GM23338 (cell line): ENCODE data around the gene FCSK.

Experiments used
- CREB1 ChIP-seq: fragments of 250-450 bp; sonication (Bioruptor Pico); IDR thresholded peaks from 2 replicates; pipeline ENCODE4 v1.5.0; 2020; ENCODE audit warnings: low read depth, mild to moderate bottlenecking, moderate library complexity
- EZH2 ChIP-seq: fragments of 200-600 bp; sonication (generic); IDR thresholded peaks from one replicate; pipeline ENCODE4 v1.8.0; 2017; ENCODE audit warnings: antibody characterized with exemption, mild to moderate bottlenecking, low read depth; ENCODE audit not compliant: unreplicated experiment
- EZH2phosphoT487 ChIP-seq: fragments of 200-600 bp; sonication (generic); IDR thresholded peaks from one replicate; pipeline ENCODE4 v1.8.1; 2018; ENCODE audit warnings: antibody characterized with exemption; ENCODE audit not compliant: unreplicated experiment
- JUNB ChIP-seq: IDR thresholded peaks from one replicate; pipeline ENCODE4 v1.6.1; 2016; ENCODE audit warnings: antibody characterized with exemption; ENCODE audit not compliant: unreplicated experiment
- NANOG ChIP-seq: IDR thresholded peaks from 2 replicates; pipeline ENCODE4 v1.6.1; 2016; ENCODE audit warnings: antibody characterized with exemption, borderline replicate concordance
- POLR2AphosphoS5 ChIP-seq: IDR thresholded peaks from 2 replicates; pipeline ENCODE4 v1.6.1; 2016; ENCODE audit warnings: antibody characterized with exemption, low read depth
- STAT1 ChIP-seq: IDR thresholded peaks from one replicate; pipeline ENCODE4 v1.6.1; 2016; ENCODE audit warnings: antibody characterized with exemption; ENCODE audit not compliant: unreplicated experiment
- ZNF114 ChIP-seq: fragments of 250-450 bp; sonication (Bioruptor Pico); IDR thresholded peaks from 2 replicates; pipeline ENCODE4 v1.5.0; 2020; ENCODE audit warnings: mild to moderate bottlenecking, moderate library complexity
- TF ChIP-seq, protein P1 (sequence below), 2 experiments: fragments of 200-600 bp in 1 of 2; sonication (generic) in 1 of 2; conservative IDR thresholded peaks; 2 replicates each; pipeline versions ENCODE4 v1.5.1 to v1.6.1; 2016 to 2017; ENCODE audit warnings: antibody characterized with exemption in 2 of 2, low read depth in 2 of 2, mild to moderate bottlenecking in 2 of 2, moderate library complexity in 1 of 2
- TF ChIP-seq, protein P2 (sequence below): IDR thresholded peaks from one replicate; pipeline ENCODE4 v1.6.1; 2018; ENCODE audit warnings: antibody characterized with exemption; ENCODE audit not compliant: unreplicated experiment
- TF ChIP-seq, protein P3 (sequence below): IDR thresholded peaks from 2 replicates; pipeline ENCODE4 v1.6.1; 2016; ENCODE audit warnings: antibody characterized with exemption

DNA sequence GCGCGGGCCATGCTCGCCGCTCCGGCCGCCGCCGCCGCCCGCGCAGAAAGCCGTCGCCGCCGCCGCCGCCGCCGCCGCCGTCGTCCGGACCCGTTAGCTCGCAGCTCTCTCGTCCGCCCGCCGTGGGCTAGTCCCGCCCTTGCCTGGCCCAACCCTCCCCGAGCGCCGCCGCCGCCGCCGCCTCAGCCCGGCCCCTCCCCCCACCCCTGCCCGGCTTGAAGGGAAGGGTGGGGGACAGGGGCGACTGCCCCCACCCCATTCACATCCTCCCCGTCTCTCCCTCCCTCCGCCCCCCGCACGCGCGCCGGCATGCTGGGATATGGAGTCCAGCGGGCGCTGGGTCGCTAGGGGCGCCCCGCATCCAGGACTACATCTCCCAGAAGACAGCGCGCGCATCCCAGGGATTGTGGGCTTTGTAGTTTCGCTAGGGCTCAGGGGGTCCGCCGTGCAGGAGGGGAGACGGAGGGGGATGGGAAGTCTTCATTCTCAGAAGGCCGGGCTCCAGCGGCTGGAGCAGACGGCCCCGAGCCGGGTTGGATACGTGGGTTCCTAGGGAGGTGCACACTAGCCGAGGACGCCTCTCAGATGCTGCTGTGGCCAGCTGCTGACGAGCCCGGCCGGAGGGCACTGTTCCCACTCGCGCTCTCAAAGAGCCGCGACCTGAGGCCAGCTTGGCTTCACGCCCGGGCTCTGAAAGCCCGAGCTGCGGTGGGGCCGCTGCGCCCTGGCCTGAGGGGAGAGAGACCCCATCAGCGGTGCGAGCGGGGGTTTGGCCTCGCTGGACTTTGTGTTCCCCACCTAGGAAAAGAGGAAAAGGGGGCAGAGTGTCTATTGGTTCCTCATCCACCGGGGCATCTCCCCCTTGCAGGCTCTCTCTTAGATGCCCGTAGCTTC is 15.2 kb upstream of the FCSK start, which contains the start of gene ST3GAL2:
- TF ChIP-seq, protein P1, sequence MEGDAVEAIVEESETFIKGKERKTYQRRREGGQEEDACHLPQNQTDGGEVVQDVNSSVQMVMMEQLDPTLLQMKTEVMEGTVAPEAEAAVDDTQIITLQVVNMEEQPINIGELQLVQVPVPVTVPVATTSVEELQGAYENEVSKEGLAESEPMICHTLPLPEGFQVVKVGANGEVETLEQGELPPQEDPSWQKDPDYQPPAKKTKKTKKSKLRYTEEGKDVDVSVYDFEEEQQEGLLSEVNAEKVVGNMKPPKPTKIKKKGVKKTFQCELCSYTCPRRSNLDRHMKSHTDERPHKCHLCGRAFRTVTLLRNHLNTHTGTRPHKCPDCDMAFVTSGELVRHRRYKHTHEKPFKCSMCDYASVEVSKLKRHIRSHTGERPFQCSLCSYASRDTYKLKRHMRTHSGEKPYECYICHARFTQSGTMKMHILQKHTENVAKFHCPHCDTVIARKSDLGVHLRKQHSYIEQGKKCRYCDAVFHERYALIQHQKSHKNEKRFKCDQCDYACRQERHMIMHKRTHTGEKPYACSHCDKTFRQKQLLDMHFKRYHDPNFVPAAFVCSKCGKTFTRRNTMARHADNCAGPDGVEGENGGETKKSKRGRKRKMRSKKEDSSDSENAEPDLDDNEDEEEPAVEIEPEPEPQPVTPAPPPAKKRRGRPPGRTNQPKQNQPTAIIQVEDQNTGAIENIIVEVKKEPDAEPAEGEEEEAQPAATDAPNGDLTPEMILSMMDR (conservative IDR thresholded peaks at IDR 0.05; ENCODE audit: low read depth in 2 of 2): no peak
- TF ChIP-seq CREB1 (CRISPR knock-in tag): peak; percentile 81
- TF ChIP-seq, protein P2, sequence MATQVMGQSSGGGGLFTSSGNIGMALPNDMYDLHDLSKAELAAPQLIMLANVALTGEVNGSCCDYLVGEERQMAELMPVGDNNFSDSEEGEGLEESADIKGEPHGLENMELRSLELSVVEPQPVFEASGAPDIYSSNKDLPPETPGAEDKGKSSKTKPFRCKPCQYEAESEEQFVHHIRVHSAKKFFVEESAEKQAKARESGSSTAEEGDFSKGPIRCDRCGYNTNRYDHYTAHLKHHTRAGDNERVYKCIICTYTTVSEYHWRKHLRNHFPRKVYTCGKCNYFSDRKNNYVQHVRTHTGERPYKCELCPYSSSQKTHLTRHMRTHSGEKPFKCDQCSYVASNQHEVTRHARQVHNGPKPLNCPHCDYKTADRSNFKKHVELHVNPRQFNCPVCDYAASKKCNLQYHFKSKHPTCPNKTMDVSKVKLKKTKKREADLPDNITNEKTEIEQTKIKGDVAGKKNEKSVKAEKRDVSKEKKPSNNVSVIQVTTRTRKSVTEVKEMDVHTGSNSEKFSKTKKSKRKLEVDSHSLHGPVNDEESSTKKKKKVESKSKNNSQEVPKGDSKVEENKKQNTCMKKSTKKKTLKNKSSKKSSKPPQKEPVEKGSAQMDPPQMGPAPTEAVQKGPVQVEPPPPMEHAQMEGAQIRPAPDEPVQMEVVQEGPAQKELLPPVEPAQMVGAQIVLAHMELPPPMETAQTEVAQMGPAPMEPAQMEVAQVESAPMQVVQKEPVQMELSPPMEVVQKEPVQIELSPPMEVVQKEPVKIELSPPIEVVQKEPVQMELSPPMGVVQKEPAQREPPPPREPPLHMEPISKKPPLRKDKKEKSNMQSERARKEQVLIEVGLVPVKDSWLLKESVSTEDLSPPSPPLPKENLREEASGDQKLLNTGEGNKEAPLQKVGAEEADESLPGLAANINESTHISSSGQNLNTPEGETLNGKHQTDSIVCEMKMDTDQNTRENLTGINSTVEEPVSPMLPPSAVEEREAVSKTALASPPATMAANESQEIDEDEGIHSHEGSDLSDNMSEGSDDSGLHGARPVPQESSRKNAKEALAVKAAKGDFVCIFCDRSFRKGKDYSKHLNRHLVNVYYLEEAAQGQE: no peak
- no peak for TF ChIP-seq EZH2
- TF ChIP-seq POLR2AphosphoS5: peak; percentile 89
- TF ChIP-seq EZH2phosphoT487: no peak
- TF ChIP-seq NANOG: no peak
- peak; percentile 90; the same call in 1 of the 2 replicates for TF ChIP-seq ZNF114 (CRISPR knock-in tag)
- TF ChIP-seq STAT1: no peak
- TF ChIP-seq, protein P3, sequence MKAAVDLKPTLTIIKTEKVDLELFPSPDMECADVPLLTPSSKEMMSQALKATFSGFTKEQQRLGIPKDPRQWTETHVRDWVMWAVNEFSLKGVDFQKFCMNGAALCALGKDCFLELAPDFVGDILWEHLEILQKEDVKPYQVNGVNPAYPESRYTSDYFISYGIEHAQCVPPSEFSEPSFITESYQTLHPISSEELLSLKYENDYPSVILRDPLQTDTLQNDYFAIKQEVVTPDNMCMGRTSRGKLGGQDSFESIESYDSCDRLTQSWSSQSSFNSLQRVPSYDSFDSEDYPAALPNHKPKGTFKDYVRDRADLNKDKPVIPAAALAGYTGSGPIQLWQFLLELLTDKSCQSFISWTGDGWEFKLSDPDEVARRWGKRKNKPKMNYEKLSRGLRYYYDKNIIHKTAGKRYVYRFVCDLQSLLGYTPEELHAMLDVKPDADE: peak; percentile 100
- TF ChIP-seq JUNB: peak; percentile 16
